KMS-11 (cell line): ENCODE results near the gene EEF2KMT.
"Not testable (repeated sequence)": the region's sequence is repeated elsewhere in the genome, so short reads cannot be mapped to it uniquely, and the experiment has no call there.

Experiments used
- H2AFZ ChIP-seq: fragments of 200-600 bp; sonication (generic); 2 replicates; pipeline ENCODE4 v1.6.1; 2016; ENCODE audit warnings: antibody characterized with exemption, mixed run types, low read depth
- H3K27ac ChIP-seq: fragments of 200-600 bp; sonication (generic); 2 replicates; pipeline ENCODE4 v1.6.1; 2016; ENCODE audit warnings: mild to moderate bottlenecking, mixed run types
- H3K27me3 ChIP-seq: fragments of 200-600 bp; sonication (generic); 2 replicates; pipeline ENCODE4 v1.6.1; 2017; ENCODE audit warnings: mild to moderate bottlenecking, low read depth, mixed run types, moderate library complexity; ENCODE audit not compliant: insufficient read depth
- H3K36me3 ChIP-seq: fragments of 200-600 bp; sonication (generic); 2 replicates; pipeline ENCODE4 v1.6.1; 2017; ENCODE audit warnings: mild to moderate bottlenecking, mixed run types; ENCODE audit not compliant: insufficient read depth
- H3K4me1 ChIP-seq: fragments of 200-600 bp; sonication (generic); 2 replicates; pipeline ENCODE4 v1.6.1; 2016; ENCODE audit warnings: mild to moderate bottlenecking, low read depth, mixed run types; ENCODE audit not compliant: poor library complexity, severe bottlenecking
- H3K4me2 ChIP-seq: fragments of 200-600 bp; sonication (generic); 2 replicates; pipeline ENCODE4 v1.7.0; 2016; ENCODE audit warnings: mild to moderate bottlenecking, mixed run types
- H3K4me3 ChIP-seq: fragments of 200-600 bp; sonication (generic); IDR thresholded peaks from 2 replicates; pipeline ENCODE4 v1.6.1; 2017; ENCODE audit warnings: low read depth, low read length, mixed read lengths; ENCODE audit not compliant: insufficient read depth
- H3K79me2 ChIP-seq: fragments of 200-600 bp; sonication (generic); 2 replicates; pipeline ENCODE4 v1.6.1; 2016; ENCODE audit warnings: low read depth, mixed run types; ENCODE audit not compliant: insufficient read depth
- H3K9ac ChIP-seq: fragments of 200-600 bp; sonication (generic); 2 replicates; pipeline ENCODE4 v1.6.1; 2016; ENCODE audit warnings: mild to moderate bottlenecking, mixed run types
- H4K20me1 ChIP-seq: fragments of 200-600 bp; sonication (generic); 2 replicates; pipeline ENCODE4 v1.6.1; 2016; ENCODE audit warnings: mild to moderate bottlenecking, mixed run types; ENCODE audit not compliant: insufficient read depth

EEF2KMT gene

GRCh38 chr16:5096437-5097060 lies 1.0 kb downstream of the EEF2KMT start:
- peak overlapping the region; percentile 90 for H3K4me2 ChIP-seq
- H3K9ac ChIP-seq = peak overlapping the region; percentile 71
- not testable (repeated sequence) for H4K20me1 ChIP-seq, H3K4me3 ChIP-seq, H3K27me3 ChIP-seq, H3K36me3 ChIP-seq, H2AFZ ChIP-seq
- H3K79me2 ChIP-seq = peaks cover 11% of the 10 kb centered on the region; the same call in 1 of the 2 replicates
- peaks cover 54% of the 10 kb centered on the region for H3K4me1 ChIP-seq
- H3K27ac ChIP-seq = peak overlapping the region; percentile 60

- H3K36me3 ChIP-seq, H4K20me1 ChIP-seq, H3K9ac ChIP-seq, H3K4me3 ChIP-seq, H2AFZ ChIP-seq, H3K27me3 ChIP-seq: not testable (repeated sequence)
- peaks cover 54% of the 10 kb centered on the region for H3K4me1 ChIP-seq
- peak overlapping the region; percentile 60 for H3K27ac ChIP-seq
- peak overlapping the region; percentile 66 for H3K4me2 ChIP-seq
- peaks cover 11% of the 10 kb centered on the region; the same call in 1 of the 2 replicates for H3K79me2 ChIP-seq
Measured at GRCh38 chr16:5095145-5095830, 2.3 kb downstream of the EEF2KMT start.

- peaks cover 11% of the 10 kb centered on the region; the same call in 1 of the 2 replicates for H3K79me2 ChIP-seq
- peak overlapping the region; percentile 66; the same call in 1 of the 2 replicates for H3K27ac ChIP-seq
- not testable (repeated sequence) for H3K36me3 ChIP-seq, H3K4me3 ChIP-seq, H3K27me3 ChIP-seq, H3K9ac ChIP-seq, H2AFZ ChIP-seq, H4K20me1 ChIP-seq
- H3K4me2 ChIP-seq = peak overlapping the region; percentile 64; the same call in 1 of the 2 replicates
- H3K4me1 ChIP-seq = peaks cover 46% of the 10 kb centered on the region
Measured at GRCh38 chr16:5093746-5094145, 3.8 kb downstream of the EEF2KMT start.

GRCh38 chr16:5093081-5093480 lies 4.5 kb downstream of the EEF2KMT start:
- not testable (repeated sequence) for H4K20me1 ChIP-seq, H3K9ac ChIP-seq, H3K4me2 ChIP-seq, H3K27me3 ChIP-seq, H3K36me3 ChIP-seq, H3K27ac ChIP-seq, H3K4me3 ChIP-seq, H2AFZ ChIP-seq
- H3K4me1 ChIP-seq = peaks cover 45% of the 10 kb centered on the region
- peaks cover 11% of the 10 kb centered on the region; the same call in 1 of the 2 replicates for H3K79me2 ChIP-seq

- not testable (repeated sequence) for H3K27me3 ChIP-seq, H2AFZ ChIP-seq, H3K36me3 ChIP-seq, H3K4me2 ChIP-seq, H3K79me2 ChIP-seq, H4K20me1 ChIP-seq, H3K27ac ChIP-seq, H3K4me3 ChIP-seq, H3K9ac ChIP-seq
- peaks cover 35% of the 10 kb centered on the region for H3K4me1 ChIP-seq
Measured at GRCh38 chr16:5090592-5090991, 7.0 kb downstream of the EEF2KMT start.

- not testable (repeated sequence) for H3K27ac ChIP-seq, H3K4me2 ChIP-seq, H3K79me2 ChIP-seq, H3K4me3 ChIP-seq, H3K36me3 ChIP-seq, H2AFZ ChIP-seq, H3K9ac ChIP-seq, H3K27me3 ChIP-seq, H4K20me1 ChIP-seq
- H3K4me1 ChIP-seq = peaks cover 31% of the 10 kb centered on the region
Measured at GRCh38 chr16:5089911-5090555, 7.6 kb downstream of the EEF2KMT start.

- H3K4me2 ChIP-seq, H3K4me3 ChIP-seq, H2AFZ ChIP-seq, H3K9ac ChIP-seq, H4K20me1 ChIP-seq, H3K27ac ChIP-seq, H3K27me3 ChIP-seq, H3K36me3 ChIP-seq, H3K79me2 ChIP-seq: not testable (repeated sequence)
- H3K4me1 ChIP-seq = peaks cover 22% of the 10 kb centered on the region
Measured at GRCh38 chr16:5088936-5089335, 8.7 kb downstream of the EEF2KMT start.

GRCh38 chr16:5088086-5088790 lies 9.4 kb downstream of the EEF2KMT start:
- H3K36me3 ChIP-seq = not testable (repeated sequence)

GRCh38 chr16:5085716-5086115 lies 11.9 kb downstream of the EEF2KMT start:
- H3K4me1 ChIP-seq = peaks cover 13% of the 10 kb centered on the region
- not testable (repeated sequence) for H3K36me3 ChIP-seq, H3K4me3 ChIP-seq, H4K20me1 ChIP-seq, H3K79me2 ChIP-seq, H3K4me2 ChIP-seq, H3K27ac ChIP-seq, H3K27me3 ChIP-seq, H2AFZ ChIP-seq, H3K9ac ChIP-seq

More at GRCh38 chr16:5088086-5088790, 9.4 kb downstream of the EEF2KMT start:
- not testable (repeated sequence) for H4K20me1 ChIP-seq, H3K27me3 ChIP-seq, H3K79me2 ChIP-seq, H3K27ac ChIP-seq, H3K9ac ChIP-seq, H2AFZ ChIP-seq, H3K4me3 ChIP-seq, H3K4me2 ChIP-seq
- H3K4me1 ChIP-seq = peaks cover 15% of the 10 kb centered on the region
